Measurements from ENCODE around the gene PDE2A.

PDE2A gene

GRCh38 chr11:72709478-72710238 lies 35.4 kb upstream of the PDE2A start:
- no peak for TF ChIP-seq CTCF (IDR thresholded peaks at IDR 0.05; ENCODE audit: unreplicated experiment in 3 of 3)

GRCh38 chr11:72707032-72707431 lies 32.8 kb upstream of the PDE2A start:
- Mint-ChIP-seq H3K4me1 (peaks cover 50% of the 10 kb centered on the region), H3K4me3 (no peak overlapping the region), H3K36me3 (ENCODE audit: low read depth) (peaks cover 53% of the 10 kb centered on the region), H3K27me3 (ENCODE audit: low read depth) (no peaks in the 10 kb centered on the region), H3K9me3 (no peaks in the 10 kb centered on the region), H3K27ac (peak overlapping the region in 2 of 3 experiments; percentile 98 to 99)
- no peak for TF ChIP-seq CTCF (IDR thresholded peaks at IDR 0.05; ENCODE audit: unreplicated experiment in 3 of 3)

More at GRCh38 chr11:72709478-72710238, 35.4 kb upstream of the PDE2A start:
- Mint-ChIP-seq H3K9me3 (no peaks in the 10 kb centered on the region), H3K27me3 (ENCODE audit: low read depth) (no peaks in the 10 kb centered on the region), H3K27ac (peak overlapping the region in 1 of 3 experiments; percentile 46), H3K4me1 (peaks cover 41% of the 10 kb centered on the region), H3K36me3 (ENCODE audit: low read depth) (peaks cover 61% of the 10 kb centered on the region), H3K4me3 (no peak overlapping the region)

- H3K4me3 Mint-ChIP-seq: peak overlapping the region in 2 of 3 experiments; percentile 18 to 33
- no peak for TF ChIP-seq CTCF (IDR thresholded peaks at IDR 0.05; ENCODE audit: unreplicated experiment in 3 of 3)
- peaks cover 53% of the 10 kb centered on the region for H3K36me3 Mint-ChIP-seq (ENCODE audit: low read depth)
- H3K9me3 Mint-ChIP-seq: no peaks in the 10 kb centered on the region
- H3K27ac Mint-ChIP-seq: peak overlapping the region; percentile 98 to 99 (median 99)
- H3K27me3 Mint-ChIP-seq (ENCODE audit: low read depth): no peaks in the 10 kb centered on the region
- H3K4me1 Mint-ChIP-seq: peaks cover 50% of the 10 kb centered on the region
Observed at GRCh38 chr11:72706579-72706978, 32.4 kb upstream of the PDE2A start.

- H3K4me3 Mint-ChIP-seq: peak overlapping the region in 2 of 3 experiments; percentile 26 to 44
- H3K27me3 Mint-ChIP-seq (ENCODE audit: low read depth): no peaks in the 10 kb centered on the region
- H3K36me3 Mint-ChIP-seq (ENCODE audit: low read depth): peaks cover 52% of the 10 kb centered on the region
- H3K27ac Mint-ChIP-seq: peak overlapping the region; percentile 98 to 99 (median 99)
- H3K4me1 Mint-ChIP-seq: peaks cover 52% of the 10 kb centered on the region
- H3K9me3 Mint-ChIP-seq: no peaks in the 10 kb centered on the region
- no peak for TF ChIP-seq CTCF (IDR thresholded peaks at IDR 0.05; ENCODE audit: unreplicated experiment in 3 of 3)
Observed at GRCh38 chr11:72705442-72706365, 31.5 kb upstream of the PDE2A start.

- H3K36me3 Mint-ChIP-seq (ENCODE audit: low read depth): peaks cover 54% of the 10 kb centered on the region
Observed at GRCh38 chr11:72704783-72705265, 30.6 kb upstream of the PDE2A start.

More at GRCh38 chr11:72704783-72705265, 30.6 kb upstream of the PDE2A start:
- no peaks in the 10 kb centered on the region for H3K27me3 Mint-ChIP-seq (ENCODE audit: low read depth)
- peaks cover 60% of the 10 kb centered on the region for H3K4me1 Mint-ChIP-seq
- peak overlapping the region in 2 of 3 experiments; percentile 44 to 57 for H3K4me3 Mint-ChIP-seq
- H3K27ac Mint-ChIP-seq: peak overlapping the region; percentile 98 to 99 (median 99)
- no peak for TF ChIP-seq CTCF (IDR thresholded peaks at IDR 0.05; ENCODE audit: unreplicated experiment in 3 of 3)
- no peaks in the 10 kb centered on the region for H3K9me3 Mint-ChIP-seq
